HL-60 (cell line): ENCODE data around the gene CDC42.

Source experiments
- GABPA ChIP-seq: IDR thresholded peaks from 2 replicates; pipeline ENCODE4 v1.6.1; 2012; ENCODE audit warnings: low read depth
- REST ChIP-seq: IDR thresholded peaks from 2 replicates; pipeline ENCODE4 v1.6.1; 2012; ENCODE audit warnings: low read depth; ENCODE audit not compliant: insufficient replicate concordance
- SPI1 ChIP-seq: IDR thresholded peaks from 2 replicates; pipeline ENCODE4 v1.6.1; 2012; ENCODE audit warnings: low read depth, mild to moderate bottlenecking, borderline replicate concordance

- TF ChIP-seq REST (no peak), GABPA (no peak), SPI1 (no peak)
Observed at GRCh38 chr1:22089134-22089571, 36.6 kb downstream of the CDC42 start.
